Dermis blood vessel endothelial cell (primary cell): ENCODE data around the gene STARD13. TPM values are rescaled to one million over a fixed set of nuclear protein-coding genes. Genes with fewer than 3 reads are reported as not detected.

ENCODE experiments used
- DNase-seq: peaks from one replicate; pipeline ENCODE4 v3.0.0; 2010
- total RNA-seq: library from RNA; depleted of rRNA; stranded (reverse); fragments of >200 nt; gene quantifications from 2 replicates; pipeline ENCODE4 v1.2.3, GENCODE V29; 2014

Gene STARD13
- total RNA-seq: 27.1 and 27.7 TPM in 2 replicates

DNA sequence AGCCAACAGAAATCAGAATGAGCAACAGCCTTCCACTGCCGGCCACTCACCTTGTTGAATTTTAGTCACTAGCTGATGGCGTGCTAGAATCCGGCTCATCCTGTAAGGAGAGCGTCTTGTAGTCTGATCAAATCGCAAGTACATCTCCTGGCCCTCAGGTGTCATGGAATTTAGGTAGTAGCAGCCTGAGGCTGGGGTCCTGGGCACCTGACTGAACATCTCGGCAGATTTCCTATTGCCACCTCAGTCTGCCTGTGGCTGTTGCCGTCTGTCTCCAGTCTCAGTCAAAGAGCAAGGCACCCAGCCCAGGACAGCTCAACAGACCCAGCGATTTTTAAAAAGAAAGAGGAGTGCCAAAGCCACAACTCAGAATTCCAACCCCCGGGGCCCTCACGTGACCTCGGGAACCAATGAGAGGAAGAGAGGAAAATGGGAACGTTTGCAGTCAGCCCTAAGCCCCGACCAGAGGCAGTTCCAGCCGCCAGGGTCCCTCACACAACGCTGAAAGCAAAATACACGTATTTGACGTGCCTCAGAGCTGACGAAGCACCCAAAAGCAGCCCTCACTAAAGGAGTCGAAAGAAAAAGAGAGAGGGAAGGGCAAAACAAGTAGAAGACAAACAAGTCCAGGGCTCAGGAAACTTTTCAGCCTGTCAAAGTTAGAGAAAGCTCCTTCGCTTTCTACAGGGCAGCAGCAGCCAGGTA lies at the start of gene STARD13:
Gene STARD13, minus strand, starts transcription at position 336 of the 705 bp plus-strand sequence. Its CDS starts 117 bp downstream, at position 219.
- peak; percentile 98 for DNase-seq

DNA sequence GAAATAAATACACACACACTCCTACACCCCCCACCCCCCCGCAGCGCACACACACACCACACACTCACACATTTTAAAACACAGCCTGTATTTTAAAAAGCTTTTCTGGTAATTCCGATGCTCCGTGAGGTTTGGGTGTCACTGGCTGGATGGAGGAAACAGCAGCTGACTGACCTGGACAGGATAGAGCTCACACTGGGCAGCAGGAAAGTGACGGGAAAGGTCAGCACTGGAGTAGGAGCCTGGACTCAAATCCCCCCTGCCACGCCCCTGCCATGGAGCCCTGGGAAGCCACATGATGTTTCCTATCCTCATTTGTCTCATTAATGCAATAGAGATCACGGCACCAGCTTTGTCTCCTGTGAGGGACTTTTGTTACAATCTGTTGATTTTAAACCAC lies 49.3 kb upstream of the STARD13 start:
- DNase-seq: no peak

DNA sequence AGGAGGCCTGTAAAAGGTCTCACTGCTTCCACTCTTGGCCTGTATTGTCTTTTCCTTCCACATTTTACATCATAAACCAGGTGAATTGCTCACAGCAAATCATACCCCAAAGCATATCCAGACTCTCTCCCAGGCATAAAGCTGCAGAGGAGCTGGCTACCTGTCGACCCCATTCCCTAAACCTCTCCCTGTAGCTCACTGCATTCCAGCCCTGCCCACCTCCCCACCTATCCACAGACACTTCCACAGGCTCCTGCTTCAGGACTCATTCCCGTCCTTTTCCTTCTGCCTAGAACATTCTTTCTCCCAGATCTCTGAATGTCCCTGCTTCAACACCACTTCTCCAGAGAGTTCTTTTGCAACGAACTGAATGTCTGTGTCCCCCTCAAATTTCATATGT lies 46.4 kb upstream of the STARD13 start:
- DNase-seq: no peak

- DNase-seq: no peak
Measured at GRCh38 chr13:33330483-33330882, 44.9 kb upstream of the STARD13 start.

DNA sequence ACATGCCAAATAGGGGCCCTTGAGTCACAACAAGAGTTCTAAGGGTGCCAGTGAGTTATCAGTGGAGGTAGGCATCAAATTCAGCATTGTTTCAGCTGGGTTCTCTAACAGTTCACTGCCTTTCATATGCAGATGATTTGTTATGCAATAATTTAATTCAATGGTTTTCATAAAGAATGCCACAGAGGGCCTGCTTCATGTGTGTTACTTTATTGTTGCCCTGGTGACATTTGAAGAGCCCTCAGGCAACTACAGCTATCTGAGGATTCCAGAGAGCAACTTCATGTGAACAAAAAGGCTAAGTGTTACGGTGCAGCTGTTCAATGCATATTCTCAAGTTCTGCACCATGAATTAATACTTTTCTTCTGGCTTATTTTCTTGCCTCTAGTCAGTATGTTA lies 43.1 kb upstream of the STARD13 start:
- DNase-seq: no peak

DNA sequence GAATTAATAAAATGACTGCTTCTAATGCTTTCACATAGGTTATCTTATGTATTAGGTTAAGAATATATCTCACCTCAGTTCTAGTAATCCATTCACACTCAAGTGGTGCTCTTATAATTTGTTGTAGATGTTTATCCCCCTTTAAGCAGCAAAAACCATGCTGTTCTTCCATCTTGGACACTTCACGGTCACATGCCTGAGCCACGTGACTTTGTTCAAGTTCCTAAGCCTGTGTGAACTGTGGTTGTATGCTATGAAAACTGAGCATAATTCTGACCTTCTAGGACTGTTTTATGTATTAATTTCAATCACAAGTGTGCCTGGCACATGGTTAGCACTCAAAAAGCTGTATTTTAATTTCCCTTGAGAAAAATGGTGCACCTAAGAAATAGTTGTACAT lies 41.2 kb upstream of the STARD13 start:
- DNase-seq: no peak

DNA sequence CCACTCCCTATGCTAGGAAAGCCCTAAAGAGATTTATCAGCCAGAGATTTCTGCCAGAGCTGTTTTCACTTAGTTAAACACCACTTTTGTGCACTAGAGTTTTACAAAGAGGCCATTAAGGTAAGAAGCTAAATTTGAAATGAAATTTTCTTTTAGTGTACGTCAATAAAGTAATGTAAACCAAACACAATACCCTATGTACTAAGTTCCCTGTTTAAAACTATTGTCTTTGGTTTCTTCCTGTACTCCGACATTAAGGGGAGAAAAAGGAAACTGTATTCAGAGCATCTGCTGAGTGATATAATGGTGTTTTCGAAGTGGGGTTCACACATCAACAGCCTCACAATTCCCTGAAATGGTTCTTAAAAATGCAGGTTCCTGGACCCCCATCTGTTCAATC lies 40.7 kb upstream of the STARD13 start:
- DNase-seq: peak; percentile 30

DNA sequence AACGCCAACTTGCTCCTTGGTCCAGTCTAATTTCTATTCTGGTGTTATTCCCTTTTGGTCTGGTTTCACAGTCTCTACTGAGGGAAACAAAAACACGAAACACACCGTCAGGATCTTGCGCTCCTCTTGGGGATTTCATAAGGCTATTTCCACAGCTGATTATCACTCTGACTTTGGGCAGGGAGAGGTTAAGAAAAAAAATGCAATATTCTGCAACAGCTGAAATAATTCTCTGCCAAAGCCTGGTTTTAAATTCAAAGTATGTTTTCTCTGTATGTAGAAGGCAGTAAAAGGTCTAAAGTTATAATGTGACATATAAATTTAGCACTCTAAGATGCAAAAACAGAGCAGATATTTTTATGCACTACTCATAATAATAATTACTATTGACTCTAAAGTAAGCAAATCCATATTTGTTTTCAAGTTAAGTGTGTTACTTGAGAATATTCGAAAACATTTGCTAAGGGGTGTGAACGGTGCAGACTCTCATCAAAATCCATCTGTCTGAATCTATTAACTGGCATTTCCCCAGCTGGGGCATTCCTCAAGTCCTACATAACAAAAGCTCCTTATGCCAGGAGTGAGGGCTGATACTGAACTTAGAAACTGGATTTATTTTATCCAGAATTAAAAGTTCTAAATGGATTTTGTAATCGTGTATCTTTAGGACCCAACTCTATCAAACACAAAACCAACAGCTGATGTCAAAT lies 38.4 kb upstream of the STARD13 start:
- DNase-seq: no peak

- no peak for DNase-seq
Measured at GRCh38 chr13:33322965-33323668, 37.6 kb upstream of the STARD13 start.

- no peak for DNase-seq
Measured at GRCh38 chr13:33322543-33322809, 36.9 kb upstream of the STARD13 start.

GRCh38 chr13:33321686-33322542 lies 36.4 kb upstream of the STARD13 start:
- DNase-seq: no peak

DNA sequence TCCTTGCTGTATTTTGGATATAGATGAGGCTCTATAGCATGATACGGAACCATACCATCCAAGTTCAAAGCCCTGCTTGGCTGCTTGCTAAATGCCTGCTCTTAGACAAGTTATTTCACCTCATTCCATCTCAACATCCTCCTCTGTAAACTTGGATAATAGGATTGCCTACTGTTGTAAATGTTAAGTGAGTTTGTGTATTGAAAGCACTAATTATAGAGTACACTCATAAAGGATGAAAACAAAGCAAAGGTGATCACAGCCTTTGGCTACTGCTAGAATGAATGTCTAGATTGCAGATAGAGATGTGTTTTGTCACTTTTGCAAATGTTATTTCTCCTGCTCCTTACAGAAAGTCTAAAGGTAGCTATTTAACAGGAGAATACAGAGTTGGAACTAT lies 34.3 kb upstream of the STARD13 start:
- DNase-seq: no peak

GRCh38 chr13:33318744-33319143 lies 33.2 kb upstream of the STARD13 start:
- no peak for DNase-seq

DNA sequence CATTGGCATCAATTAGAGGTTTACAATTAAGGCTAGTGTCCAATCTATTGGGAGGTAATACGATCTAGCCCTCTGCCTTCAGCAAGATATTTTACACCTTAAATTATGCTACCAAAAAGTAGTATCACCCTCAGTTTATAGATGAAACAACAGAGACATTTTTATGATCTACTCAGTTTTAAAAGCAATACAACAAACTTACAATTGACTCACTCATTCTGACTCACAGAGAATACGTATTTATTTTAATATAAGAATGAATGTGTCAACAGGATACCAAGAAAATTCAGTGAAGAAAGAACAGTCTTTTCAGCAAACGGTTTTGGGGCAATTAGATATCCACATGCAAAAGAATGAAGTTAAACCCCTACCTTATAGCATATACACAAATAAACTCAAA lies 32.5 kb upstream of the STARD13 start:
- DNase-seq: no peak

- DNase-seq: no peak
Measured at GRCh38 chr13:33316890-33317289, 31.3 kb upstream of the STARD13 start.

DNA sequence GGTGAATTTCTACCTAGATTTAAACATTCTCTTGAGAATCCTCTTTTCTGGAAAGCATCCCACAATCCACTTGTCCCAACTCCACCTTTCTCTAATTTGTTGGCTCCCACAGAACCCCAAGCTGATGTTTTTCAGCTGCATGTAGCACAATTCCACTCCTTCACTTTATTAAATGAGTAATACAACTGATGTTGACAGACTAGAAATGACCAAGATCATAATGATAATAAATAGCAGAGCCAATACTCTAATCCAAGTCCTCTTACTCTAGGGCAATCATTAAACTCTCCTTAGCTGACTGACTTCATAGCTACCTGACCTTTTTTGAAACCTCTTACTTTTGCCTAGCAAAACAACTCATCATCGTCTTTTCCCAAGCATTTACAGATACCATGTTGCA lies 27.9 kb upstream of the STARD13 start:
- DNase-seq: no peak

GRCh38 chr13:33312861-33313212 lies 27.3 kb upstream of the STARD13 start:
- DNase-seq: no peak

- peak; percentile 50 for DNase-seq
Measured at GRCh38 chr13:33312150-33312860, 26.8 kb upstream of the STARD13 start.

DNA sequence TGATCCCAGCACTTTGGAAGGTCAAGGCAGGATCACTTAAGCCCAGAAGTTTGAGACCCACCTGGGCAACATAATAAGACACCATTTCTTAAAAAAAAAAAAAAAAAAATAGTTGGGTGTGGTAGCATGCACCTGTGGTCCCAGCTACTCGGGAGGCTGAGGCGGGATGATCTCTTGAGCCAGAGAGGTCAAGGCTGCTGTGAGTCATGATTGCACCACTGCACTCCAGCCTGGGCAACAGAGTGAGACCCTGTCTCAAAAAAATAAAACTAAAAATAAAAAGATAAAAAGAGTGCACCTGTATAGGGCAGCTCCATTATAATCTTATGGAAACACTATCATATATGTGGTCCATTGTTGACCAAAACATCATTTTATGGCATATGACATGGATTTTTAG lies 25.5 kb upstream of the STARD13 start:
- DNase-seq: no peak

- DNase-seq: no peak
Measured at GRCh38 chr13:33310245-33311038, 24.9 kb upstream of the STARD13 start.

GRCh38 chr13:33308863-33309262 lies 23.3 kb upstream of the STARD13 start:
- DNase-seq: no peak

- peak; percentile 11 for DNase-seq
Measured at GRCh38 chr13:33307843-33308242, 22.3 kb upstream of the STARD13 start.
